ENCODE data around the gene FLNB.

Gene FLNB

DNA sequence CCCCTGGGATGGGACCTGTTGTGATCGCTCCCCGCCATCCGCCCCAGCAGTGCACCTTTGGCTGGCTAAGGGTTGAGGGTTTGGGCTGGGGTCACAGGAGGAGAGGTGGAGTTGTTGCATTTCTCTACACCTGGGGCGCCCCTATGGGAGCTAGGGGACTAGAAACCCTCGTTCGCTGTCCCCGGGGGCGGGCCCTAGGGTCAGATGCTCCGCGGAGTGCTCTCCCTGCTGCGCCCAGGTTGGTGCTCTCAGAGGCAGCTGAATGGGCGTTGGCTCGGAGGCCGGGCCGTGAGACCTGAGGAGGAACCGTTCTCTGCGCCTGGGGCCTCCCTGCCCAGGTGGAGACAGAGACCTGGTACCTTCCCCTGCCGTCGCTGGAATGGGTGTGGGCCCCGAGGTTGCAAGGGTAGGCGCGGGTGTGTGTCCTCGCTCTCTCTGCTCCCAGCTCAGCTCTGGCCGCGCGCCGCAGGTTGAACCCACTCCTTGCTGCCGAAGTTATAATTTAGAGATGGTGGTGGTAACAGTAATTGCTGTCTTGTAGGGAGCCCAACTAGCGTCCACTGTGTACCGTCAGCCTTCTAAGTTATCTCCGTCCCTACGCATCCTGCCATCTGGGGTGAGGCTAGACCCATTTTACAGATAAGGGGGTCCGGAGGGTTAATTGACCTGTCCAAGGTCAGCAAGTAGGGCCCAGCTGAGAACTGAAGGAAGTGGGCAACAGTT lies 965 bp downstream of the FLNB start:
- no peak for DNase-seq (ENCODE audit: low spot score)

DNA sequence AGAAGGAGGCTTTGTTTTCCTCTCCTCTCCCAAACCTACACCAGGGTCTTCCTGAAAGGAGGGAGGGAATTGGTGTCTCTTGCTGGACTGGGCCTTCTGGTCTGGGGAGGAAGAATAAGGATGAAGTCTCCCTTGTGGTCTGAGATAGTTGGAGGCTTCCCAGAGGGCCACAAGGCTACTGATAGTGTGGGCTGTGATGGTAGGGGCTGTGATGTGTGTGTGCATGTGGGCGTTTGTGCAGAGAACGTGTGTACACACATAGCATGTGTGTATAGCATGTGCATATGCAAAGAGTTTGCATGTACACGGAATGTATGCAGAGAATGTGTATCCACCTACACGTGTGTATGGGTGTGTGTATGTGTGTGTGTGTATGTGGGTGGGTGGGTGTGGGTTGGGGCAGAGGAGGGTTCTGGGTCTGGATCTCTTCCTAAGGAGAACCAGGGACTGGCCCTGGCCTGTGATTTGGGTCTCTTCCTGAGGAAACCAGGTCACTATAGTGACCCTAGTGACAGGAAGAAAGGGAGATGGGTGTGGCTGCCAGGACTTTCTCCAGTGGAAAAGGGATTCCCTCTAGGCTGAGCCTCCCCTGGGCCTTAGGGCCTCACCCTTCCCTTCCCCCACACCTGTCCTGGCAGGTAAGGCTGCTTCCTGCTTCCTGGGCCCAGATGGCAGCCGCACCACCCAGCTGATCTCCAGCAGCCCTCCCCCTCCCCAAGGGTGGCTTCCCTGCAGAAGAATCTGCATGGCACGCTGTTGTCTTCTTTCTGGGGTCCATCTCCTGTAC lies 1.7 kb downstream of the FLNB start:
- no peak for DNase-seq (ENCODE audit: low spot score)

DNA sequence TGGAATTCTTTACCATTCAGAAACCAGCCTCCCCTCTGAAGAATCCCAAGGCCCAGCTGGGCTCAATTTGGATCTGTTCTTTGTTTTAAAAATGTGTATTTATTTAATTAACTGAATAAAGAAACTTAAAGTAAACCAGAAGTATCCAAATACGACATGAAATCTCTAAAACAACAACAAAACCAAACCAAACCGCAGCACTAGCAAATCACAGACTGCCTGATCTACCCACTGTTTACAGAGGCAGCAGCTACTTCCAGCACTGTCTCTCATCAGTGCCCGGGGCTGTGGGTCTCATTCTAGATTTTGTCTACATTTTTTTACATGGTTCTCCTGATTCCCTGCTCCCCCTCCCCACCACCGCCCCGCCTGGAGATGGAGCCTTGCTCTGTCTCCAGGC lies 2.3 kb downstream of the FLNB start:
- no peak for DNase-seq (ENCODE audit: low spot score)

- DNase-seq (ENCODE audit: low spot score), result no peak
Observed at GRCh38 chr3:58011580-58011979, 3.4 kb downstream of the FLNB start.

GRCh38 chr3:58012302-58012701 lies 4.1 kb downstream of the FLNB start:
- DNase-seq (ENCODE audit: low spot score), result no peak

DNA sequence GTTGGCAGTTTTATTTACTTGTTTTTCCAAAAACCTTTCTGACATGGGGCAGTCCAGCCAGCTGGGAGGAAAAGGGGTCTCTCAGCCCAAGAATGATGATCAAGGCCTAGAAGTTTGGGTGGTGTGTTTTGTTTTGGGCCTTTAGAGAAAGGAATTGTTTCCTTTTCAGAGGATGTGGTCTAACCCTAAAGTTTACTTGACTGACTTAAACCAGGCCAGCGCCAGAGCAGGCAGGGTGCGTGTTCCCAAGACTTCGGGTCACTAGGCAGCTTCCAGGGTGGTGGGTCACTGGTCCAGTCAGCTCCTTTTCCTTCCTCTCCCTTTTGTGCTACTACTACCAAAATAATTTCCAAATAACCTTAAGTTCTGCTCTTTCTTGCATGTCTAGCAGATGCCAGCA lies 4.9 kb downstream of the FLNB start:
- no peak for DNase-seq (ENCODE audit: low spot score)

GRCh38 chr3:58013973-58014649 lies 5.9 kb downstream of the FLNB start:
- peak; percentile 78 for DNase-seq (ENCODE audit: low spot score)

DNA sequence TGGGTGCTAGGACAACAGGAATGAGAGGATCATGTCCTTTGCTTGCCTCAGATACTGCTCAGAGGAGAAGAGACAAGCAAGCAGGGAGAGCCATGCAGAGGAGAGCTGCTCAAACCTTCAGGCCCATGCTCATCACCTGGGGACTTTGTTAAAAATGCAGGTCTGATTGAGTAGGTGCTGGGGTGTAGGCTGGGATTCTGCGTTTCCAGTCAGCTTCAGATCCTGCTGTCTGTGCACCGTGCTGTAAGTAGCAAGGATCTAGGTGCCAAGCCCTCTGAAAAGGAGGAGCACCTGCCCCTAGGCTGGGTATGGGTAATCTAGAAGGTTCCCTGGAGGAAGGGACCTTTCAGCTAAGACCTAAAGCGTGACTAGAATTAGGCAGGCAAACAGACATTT lies 7.3 kb downstream of the FLNB start:
- DNase-seq (ENCODE audit: low spot score), result no peak

- no peak for DNase-seq (ENCODE audit: low spot score)
Observed at GRCh38 chr3:58016710-58017109, 8.5 kb downstream of the FLNB start.

GRCh38 chr3:58018892-58019742 lies 10.9 kb downstream of the FLNB start:
- DNase-seq (ENCODE audit: low spot score), result no peak

GRCh38 chr3:58020783-58021071 lies 12.5 kb downstream of the FLNB start:
- DNase-seq (ENCODE audit: low spot score), result no peak

- DNase-seq (ENCODE audit: low spot score), result no peak
Observed at GRCh38 chr3:58021072-58021959, 13.1 kb downstream of the FLNB start.

GRCh38 chr3:58021962-58022361 lies 13.7 kb downstream of the FLNB start:
- no peak for DNase-seq (ENCODE audit: low spot score)

- DNase-seq (ENCODE audit: low spot score), result no peak
Observed at GRCh38 chr3:58022490-58022889, 14.3 kb downstream of the FLNB start.

DNA sequence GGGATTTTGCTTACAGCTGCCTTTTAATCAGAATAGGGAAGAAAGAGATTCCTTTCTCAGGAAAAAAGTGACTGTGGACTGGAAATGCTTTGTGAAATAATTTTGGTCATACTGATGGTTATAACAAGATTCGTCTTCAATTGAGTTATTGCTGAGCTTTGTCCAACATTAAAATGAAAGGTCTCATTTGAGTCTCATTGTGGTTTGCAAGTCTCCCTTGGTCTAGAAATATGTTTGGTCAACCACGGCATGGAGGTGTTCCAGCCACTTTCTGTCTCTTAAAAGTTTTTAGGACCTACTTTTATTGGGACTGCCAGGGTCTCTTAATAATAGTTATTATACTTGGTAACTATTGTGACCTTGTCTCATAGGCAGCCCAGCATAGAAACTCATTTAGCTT lies 15.3 kb downstream of the FLNB start:
- no peak for DNase-seq (ENCODE audit: low spot score)

DNA sequence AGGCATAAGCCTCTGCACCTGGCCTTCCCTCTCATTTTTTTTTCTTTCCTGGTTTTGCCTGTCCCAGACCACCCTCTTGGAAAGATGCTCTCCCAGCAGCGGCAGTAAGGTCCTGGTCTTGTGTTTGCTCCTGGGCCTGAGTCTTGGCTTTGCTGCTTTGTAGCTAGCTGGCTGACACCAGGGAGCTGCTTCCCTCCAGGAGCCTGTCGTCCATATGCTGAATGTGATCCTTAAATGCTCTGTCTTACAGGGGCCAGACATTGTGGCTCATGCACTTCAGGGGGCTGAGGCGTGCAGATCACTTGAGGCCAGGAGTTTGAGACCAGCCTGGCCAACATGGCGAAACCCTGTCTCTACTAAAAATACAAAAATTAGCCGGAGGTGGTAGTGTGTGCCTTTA lies 17.2 kb downstream of the FLNB start:
- no peak for DNase-seq (ENCODE audit: low spot score)

- no peak for DNase-seq (ENCODE audit: low spot score)
Observed at GRCh38 chr3:58025837-58026569, 17.8 kb downstream of the FLNB start.

DNA sequence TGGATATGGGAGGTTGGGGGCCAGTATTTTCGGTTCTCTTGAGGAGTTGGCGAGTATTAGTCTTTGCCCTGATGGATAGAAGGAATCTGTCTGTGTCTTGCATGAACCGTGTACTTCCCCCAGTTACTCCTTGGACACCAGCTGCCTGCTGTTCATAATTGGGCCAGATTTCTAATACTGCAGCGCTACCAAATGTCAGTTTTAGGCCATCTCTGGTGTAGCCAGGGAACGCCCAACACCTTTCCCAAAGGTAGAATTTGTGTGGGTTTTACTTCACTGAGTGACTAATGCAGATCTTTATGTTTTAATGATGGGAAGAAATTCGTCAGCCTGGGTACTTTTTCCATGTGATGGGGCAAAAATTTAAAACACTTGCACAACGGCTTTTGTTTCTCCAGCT lies 18.4 kb downstream of the FLNB start:
- no peak for DNase-seq (ENCODE audit: low spot score)

DNA sequence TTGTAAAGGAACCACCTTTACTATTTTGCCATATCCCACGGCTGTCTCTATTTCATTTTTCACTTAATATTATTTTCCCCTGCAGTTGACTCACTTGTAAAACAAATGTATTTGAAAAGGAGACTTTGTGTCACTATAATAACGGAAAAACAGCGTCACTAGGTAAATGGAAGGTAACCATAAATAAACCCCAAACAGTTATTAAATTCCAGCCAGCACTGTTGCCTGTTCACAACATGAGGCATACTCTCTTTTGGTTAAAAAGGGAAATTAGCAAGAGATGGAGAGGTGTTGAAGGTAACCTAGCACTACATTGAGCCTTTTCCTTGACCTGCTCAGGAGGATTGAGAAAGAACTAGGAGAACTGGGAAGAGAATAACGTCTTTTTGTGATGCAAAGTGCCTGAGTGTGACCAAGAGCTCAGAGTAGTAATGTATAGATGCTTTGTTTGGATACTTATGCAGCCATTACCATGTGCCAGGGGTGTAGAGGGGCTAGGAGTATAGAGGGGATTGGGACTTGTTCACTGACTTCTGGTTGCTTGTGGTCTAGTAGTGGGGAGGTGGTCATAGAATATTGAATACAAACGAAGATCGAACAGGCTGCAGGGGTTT lies 19.6 kb downstream of the FLNB start:
- DNase-seq (ENCODE audit: low spot score), result no peak

- no peak for DNase-seq (ENCODE audit: low spot score)
Observed at GRCh38 chr3:58028902-58029301, 20.7 kb downstream of the FLNB start.
